NCI-H526 treated with DMSO at 0.1 percent for 48 hours (cell line): Measurements from ENCODE around the gene CBR1.
"Not testable (repeated sequence)": the region's sequence is repeated elsewhere in the genome, so short reads cannot be mapped to it uniquely, and the experiment has no call there.

ENCODE experiments used
- DNase-seq: peaks from one replicate; lab custom pipeline; 2025; lab: John Stamatoyannopoulos, UW

Gene CBR1

GRCh38 chr21:36048357-36048756, 21.5 kb upstream of the CBR1 start:
- DNase-seq = no peak

DNA sequence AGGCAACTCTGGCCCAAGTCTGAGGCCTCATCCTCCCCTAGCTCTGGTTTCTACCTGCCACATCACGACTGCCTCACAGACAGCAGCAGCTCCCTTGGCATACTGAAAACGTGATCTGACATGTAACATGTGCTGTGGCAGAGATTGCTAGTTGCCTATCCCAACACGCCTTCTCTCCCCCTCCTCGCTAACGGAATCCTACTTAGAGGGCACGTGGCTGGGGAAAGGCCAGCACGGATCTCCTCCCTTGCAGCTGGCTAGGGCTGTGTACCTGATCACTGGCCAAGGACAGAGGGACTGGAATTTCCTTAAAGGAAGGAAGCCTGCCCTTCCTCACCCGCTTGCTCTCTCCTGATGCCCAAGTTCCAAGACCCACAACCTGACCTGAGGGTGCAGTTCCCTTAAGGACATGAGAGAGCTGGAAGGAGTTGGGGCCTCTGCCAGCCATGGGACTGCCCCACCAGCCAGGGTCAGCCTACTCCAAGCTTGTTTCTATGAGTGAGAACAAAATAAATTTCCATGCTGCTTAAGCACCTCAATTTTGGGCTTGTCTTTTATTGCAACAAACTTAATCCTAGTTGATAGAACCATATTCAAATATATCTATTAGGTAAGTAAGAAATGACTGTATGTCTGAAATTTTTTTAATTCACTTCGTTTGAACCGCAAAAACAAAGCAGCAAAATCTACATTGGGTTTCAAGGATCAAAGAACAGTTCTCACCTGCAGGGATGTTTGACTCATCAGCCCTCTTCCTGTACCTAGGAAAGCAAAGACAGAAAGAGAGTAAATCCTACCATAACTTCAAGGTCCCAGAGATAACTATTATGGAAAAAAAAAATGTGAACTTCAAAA, 16.7 kb upstream of the CBR1 start:
- no peak for DNase-seq

DNA sequence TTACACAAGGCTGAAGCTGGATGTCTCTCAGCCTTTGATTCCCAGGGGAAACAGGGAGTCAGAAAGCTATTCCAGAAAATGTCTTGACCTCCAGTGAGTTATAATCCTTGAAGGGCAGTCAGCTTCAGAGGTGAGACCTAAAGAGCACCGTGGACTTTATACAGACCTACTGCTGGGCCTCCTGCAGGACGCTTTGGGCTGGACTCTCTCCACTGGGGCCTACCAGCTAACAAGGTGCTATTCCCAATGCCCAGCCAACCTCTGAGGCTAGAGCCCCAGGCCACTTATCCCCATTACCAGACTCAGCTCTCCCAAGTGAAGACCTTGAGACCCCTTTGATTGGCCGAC, 16.1 kb upstream of the CBR1 start:
- DNase-seq = no peak

GRCh38 chr21:36055551-36055950, 14.3 kb upstream of the CBR1 start:
- no peak for DNase-seq

GRCh38 chr21:36059823-36060158, 10.0 kb upstream of the CBR1 start:
- DNase-seq = no peak

- DNase-seq = peak; percentile 91
Measured at GRCh38 chr21:36060159-36060921, 9.5 kb upstream of the CBR1 start, which contains the start of gene SETD4. Gene SETD4 (minus strand): TSS chr21:36060526. CDS start chr21:36058888, 1,638 bp downstream.

DNA sequence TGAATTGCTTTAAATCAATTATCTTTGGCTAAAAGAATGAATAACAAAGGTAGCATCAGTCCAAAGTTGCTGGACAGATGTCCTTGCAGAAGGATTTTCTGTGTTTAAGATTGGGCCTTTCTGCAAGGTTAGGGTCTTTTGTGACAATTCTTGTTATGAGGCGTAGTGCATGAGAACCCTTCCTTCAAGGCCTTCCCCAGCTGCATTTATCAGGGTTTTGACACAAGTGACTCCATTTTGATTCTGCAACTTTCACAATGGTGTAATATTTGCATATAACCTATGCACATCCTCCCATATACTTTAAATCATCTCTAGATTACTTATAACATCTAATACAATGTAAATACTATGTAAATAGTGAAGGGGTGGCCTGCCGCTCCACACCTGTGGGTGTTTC, 8.4 kb upstream of the CBR1 start:
- DNase-seq = no peak

- no peak for DNase-seq
Measured at GRCh38 chr21:36063375-36064084, 6.3 kb upstream of the CBR1 start.

DNA sequence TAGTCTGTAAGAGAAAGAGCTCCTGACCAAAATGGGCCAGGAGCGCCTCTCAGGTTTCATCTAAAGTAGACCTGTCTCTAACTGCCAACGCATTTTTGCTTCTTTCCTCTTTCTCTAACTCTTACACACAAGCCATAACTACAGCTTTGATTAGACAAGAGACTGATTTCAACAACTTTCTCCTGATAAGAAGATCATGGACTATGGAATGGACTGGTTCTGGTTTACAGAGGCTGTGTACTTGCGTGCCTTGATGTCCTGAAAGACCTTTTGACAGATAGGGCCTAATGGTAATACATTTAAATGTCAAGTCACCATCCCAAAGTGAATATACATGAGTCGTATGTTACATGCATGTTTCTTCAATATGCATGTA, 5.8 kb upstream of the CBR1 start:
- no peak for DNase-seq

GRCh38 chr21:36065497-36066036, 4.3 kb upstream of the CBR1 start:
- no peak for DNase-seq

DNA sequence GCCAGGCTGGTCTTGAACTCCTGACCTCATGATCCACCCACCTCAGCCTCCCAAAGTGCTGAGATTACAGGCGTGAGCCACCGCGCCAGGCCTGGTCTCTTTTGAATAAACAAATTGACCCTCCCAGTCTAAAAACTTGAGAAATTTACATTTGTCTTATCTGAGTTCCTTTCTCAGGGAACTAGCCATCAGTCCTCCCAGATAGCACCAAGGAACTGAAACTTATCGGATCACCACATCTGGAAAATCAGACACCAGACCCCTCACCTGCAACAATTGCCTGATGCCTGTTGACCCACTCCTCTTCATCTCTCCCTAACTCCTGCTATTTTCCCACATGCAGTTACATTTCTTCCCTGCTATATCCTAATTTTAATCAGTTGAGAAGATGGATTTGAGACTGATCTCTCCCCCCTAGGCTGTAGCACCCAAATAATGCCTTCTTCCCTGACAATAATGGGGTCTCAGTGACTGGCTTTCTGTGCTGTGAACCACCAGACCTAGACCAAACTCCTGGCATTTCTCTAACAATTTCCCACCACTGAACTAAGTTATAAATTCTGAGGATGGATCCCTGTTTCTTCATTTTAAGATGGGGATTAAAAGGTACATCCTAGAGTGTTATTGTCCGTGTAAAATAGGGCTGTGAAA, 951 bp upstream of the CBR1 start:
- no peak for DNase-seq

- no peak for DNase-seq
Measured at GRCh38 chr21:36070999-36071398, 1.2 kb downstream of the CBR1 start.

GRCh38 chr21:36072453-36073162, 2.8 kb downstream of the CBR1 start:
- DNase-seq = no peak

GRCh38 chr21:36073181-36073580, 3.4 kb downstream of the CBR1 start:
- DNase-seq = no peak

- not testable (repeated sequence) for DNase-seq
Measured at GRCh38 chr21:36073911-36074310, 4.1 kb downstream of the CBR1 start.

DNA sequence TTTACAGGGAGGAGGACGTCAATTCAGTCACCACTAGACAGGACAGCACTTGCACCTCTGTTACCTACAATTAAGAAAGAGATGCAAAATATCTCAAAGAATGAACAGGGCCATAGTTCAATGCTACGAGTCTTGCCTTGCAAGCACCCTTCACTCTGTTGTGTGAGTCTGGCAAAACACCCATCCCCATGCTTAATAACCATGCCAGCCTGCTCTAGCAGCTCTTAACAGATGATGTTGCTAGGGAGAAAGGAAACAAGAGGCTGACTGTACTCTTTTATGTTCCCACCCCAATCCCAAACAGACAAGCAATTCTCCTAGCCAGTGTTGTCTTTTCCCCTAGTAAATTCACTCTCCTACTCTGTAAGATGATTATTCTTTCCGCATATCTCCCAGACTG, 5.3 kb downstream of the CBR1 start:
- DNase-seq = no peak

DNA sequence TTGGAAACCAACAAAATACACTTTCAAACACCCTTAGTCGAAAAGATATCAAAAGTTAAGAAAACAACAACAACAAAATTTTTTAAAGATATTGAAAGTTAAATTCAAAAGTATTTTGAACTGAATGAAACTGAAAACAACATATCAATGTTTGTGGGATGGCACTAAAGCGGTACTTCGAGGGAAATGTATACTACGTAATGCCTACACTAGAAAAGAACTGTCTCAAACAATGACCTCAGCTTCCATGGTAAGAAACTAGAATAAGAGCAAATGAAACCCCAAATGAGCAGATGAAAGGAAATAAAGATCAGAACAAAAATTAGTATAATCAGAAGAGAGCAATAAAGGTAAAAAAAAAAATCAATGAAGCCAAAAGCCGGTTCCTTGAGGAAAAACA, 6.1 kb downstream of the CBR1 start:
- DNase-seq = no peak

GRCh38 chr21:36076878-36077655, 7.2 kb downstream of the CBR1 start:
- DNase-seq = no peak

GRCh38 chr21:36077758-36078157, 7.9 kb downstream of the CBR1 start:
- DNase-seq = no peak

DNA sequence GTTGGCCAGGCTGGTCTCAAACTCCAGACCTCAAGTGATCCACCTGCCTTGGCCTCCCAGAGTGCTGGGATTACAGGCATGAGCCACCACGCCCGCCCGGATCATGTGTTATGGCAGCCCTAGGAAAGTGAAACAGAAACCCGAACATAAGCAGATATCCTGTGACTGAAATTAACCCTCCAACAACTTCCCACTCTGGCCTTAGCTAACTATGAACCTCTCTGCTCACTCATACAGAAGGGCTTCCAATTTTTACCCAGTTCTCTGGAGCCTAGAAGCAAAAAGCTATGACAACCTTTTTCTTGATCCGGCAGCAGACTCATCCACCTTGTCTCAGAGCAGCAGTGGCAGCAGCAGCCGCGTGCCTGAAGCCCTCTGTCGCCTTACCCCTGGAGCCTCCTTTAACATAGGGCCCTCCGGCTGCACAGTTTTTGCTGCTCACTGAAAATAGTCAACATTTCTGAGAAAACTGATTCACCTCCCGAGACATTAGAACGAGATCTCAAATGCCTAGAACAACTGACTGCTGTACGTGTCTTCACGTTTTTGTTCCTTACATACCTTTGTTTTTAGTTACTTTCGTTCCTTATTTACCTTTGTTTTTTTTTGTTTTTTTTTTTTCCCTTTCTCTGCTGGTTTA, 9.3 kb downstream of the CBR1 start:
- DNase-seq = no peak
